Activated B cell treated with CpG ODN at 0.5 μM for 24 hours (primary cell): ENCODE data around the gene ADCY6. TPM values are rescaled to one million over a fixed set of nuclear protein-coding genes. Genes with fewer than 3 reads are reported as not detected.

ENCODE experiments used
- ATAC-seq: fragments of 200-7000 bp; cut with Tn5 transposase; one replicate; pipeline ENCODE4 v1.10.0; 2021; ENCODE audit warnings: low read depth, mild to moderate bottlenecking, moderate library complexity
- CTCF ChIA-PET: fragments of 350-600 bp; sonication (Branson Sonifier 250); formaldehyde crosslinking; loops from one replicate; lab custom pipeline; 2021; ENCODE audit warnings: antibody characterized with exemption; lab: Charles Lee
- POLR2A ChIA-PET: fragments of 350-600 bp; sonication (Branson Sonifier 250); formaldehyde crosslinking; loops from one replicate; lab custom pipeline; 2021; ENCODE audit warnings: antibody characterized with exemption; lab: Charles Lee
- DNase-seq: peaks from one replicate; pipeline ENCODE4 v3.0.0; 2022
- H3K27ac Mint-ChIP-seq: one replicate; pipeline ENCODE4 v1.8.0; 2020; ENCODE audit warnings: mixed read lengths
- H3K27me3 Mint-ChIP-seq: one replicate; pipeline ENCODE4 v1.8.0; 2021; ENCODE audit warnings: mixed read lengths
- H3K36me3 Mint-ChIP-seq: one replicate; pipeline ENCODE4 v1.8.0; 2021; ENCODE audit warnings: low read depth, mixed read lengths
- H3K4me1 Mint-ChIP-seq: one replicate; pipeline ENCODE4 v1.8.0; 2021; ENCODE audit warnings: mixed read lengths
- H3K4me3 Mint-ChIP-seq: one replicate; pipeline ENCODE4 v1.8.0; 2020; ENCODE audit warnings: mild to moderate bottlenecking, mixed read lengths
- H3K9me3 Mint-ChIP-seq: one replicate; pipeline ENCODE4 v1.8.0; 2020; ENCODE audit warnings: mixed read lengths
- CTCF ChIP-seq: fragments of 200-600 bp; IDR thresholded peaks from one replicate; pipeline ENCODE4 v1.8.0; 2022; ENCODE audit warnings: antibody characterized with exemption, mild to moderate bottlenecking
- intact Hi-C: fragments of 100-400 bp; cut with micrococcal nuclease; formaldehyde crosslinking; loops from one replicate; pipeline ENCODE4 v1.15.1; 2024
- total RNA-seq: library from RNA; stranded (reverse); gene quantifications from 2 replicates; pipeline ENCODE4 v1.2.3, GENCODE V29; 2022

ADCY6 gene
- total RNA-seq, 1 donor from 2014 or later: 0.60 TPM

DNA sequence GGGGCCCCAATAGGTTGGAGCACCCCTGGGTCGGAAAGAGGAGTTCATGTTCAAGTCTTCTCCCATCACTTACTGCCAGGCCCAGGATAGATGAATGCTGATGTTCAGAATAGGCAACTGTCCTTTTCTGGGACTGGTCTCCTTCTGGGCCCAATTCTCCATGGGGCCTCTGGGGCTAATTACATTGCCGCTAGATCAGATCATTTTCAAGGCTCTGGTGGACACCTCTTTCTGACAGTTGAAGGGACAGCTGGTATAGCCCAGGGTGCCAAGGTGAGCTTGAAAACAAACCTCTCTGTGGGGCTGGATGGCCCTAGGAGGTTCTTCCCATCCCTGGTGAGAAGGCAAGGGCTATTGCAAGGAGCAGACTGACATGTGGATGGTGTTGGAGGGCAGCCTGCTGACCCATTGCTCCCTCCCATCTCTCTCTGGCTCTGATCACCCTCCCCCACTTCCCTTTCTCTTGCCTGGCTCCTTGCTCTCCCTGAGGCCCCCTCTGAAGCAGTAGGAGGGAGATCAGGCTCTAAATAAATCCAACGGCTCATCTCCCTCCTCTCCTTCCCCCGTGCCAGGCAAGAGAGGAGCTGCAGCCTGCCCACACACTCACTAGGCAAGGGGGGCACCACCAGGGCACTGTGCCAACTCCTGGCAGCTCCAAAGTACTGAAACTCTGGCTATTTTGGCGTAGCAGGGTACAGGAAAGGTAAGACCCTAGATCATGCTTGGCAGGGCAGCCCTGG is 31.3 kb upstream of the ADCY6 start:
- DNase-seq (no peak), ATAC-seq (no peak)
- Mint-ChIP-seq H3K27ac (no peak overlapping the region), H3K36me3 (peaks cover 2% of the 10 kb centered on the region), H3K4me1 (peaks cover 27% of the 10 kb centered on the region), H3K9me3 (no peaks in the 10 kb centered on the region), H3K27me3 (peaks cover 13% of the 10 kb centered on the region), H3K4me3 (peak overlapping the region; percentile 28)
- ChIA-PET POLR2A (interaction anchor here (0.7 kb wide), 1 partner anchor 32 kb away, joined by 3 read pairs; the partner anchor contains the start of gene DDX23), CTCF (interaction anchor here (0.8 kb wide), 1 partner anchor 33 kb away, joined by 4 read pairs; no protein-coding TSS in a partner anchor)
- intact Hi-C loops: no loop called here
- TF ChIP-seq CTCF: no peak

DNA sequence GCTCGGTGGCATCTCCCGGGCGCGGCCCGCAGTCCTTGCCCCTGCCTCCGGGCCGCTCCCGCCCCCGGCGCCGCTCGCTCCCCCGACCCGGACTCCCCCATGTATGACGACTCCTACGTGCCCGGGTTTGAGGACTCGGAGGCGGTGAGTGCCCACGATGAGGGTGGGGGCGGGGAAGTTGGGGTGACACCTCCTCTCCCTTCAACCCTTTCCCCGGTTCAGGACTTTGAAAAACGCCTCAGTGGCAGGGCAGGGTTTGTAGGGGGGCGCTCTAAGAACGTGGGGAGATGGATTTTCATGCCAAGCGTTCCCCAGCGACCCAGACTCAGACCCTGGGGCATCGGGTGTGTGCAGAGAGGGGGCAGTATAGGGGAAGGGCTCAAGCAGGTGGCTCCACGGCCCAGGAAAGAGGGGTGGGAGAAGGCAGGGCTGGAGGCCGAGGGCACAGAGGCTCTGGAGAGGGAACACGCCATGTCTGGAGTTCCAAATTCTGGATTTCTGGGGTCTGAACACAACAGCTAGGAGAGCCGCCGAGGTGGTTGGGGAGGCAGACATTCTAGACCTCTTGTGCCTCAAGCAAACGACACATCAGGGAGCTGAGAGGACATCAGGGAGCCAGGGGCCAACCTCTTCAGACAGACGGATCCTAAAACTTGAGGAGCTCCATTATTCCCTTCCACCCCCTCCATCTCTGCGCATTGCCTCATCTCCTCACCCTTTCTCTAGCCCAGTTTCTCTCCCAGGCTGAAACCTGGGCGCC is 30.1 kb upstream of the ADCY6 start:
- Mint-ChIP-seq H3K27me3 (peaks cover 13% of the 10 kb centered on the region), H3K27ac (no peak overlapping the region), H3K4me1 (peaks cover 33% of the 10 kb centered on the region), H3K4me3 (peak overlapping the region; percentile 87), H3K9me3 (no peaks in the 10 kb centered on the region), H3K36me3 (peaks cover 3% of the 10 kb centered on the region)
- POLR2A ChIA-PET: interaction anchor here (0.6 to 1.2 kb wide), 2 partner anchors 33 to 74 kb away, joined by 3 to 4 read pairs; partner anchors contain the start of gene DDX23
- peak; percentile 25 for DNase-seq
- CTCF ChIA-PET: no interaction called here
- no peak for TF ChIP-seq CTCF
- ATAC-seq: peak; percentile 6
- intact Hi-C loops: loop anchor here (1.0 kb wide), 1 partner anchor 33 kb away; the partner anchor contains the start of gene DDX23

DNA sequence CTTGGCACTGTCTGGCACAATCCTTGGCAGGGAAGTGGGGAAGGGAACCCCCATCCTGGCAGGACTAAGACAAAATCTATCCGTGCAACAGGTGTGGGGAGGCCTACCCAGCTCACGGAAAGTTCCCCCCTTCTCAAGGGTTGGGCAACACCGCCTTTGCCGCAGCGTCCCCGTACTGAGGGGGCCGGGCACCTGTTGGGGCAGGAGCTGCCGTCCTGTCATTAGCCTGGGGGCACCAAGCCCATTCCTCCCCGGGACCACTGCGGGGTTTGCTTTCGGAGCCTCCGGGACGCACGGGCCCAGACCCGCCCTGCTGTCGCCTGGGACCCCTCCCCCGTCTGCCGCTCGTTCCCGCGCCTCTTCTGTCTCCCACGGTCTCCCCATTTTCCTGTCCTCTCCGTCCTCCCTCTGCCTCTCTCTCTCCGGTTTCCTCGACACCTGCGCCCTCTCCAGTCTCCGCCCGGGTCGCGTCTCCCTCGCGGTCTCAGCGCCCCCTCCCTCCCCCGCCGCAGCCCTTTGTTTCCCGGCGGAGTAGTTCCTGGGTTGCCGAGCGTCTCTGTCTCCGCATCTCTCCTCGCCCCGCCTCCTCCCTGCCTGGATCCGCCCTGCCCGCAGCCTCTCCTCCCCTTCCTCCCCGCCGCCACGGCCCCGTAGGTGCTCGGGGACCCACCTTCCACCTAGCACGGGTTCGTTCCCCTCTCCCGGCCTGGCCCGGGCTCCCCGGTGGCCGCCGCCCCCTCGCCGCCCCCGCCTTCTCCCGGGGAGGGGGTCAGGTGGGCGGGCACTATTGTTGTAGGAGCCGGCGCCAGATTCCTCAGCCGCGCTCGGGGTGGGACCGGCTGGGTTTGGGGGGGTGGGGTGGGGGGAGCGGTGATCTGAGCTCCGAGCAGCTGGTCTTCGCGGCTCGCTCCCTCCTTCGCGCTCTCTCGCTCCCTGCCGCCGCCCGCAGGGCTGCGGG is 29.3 kb upstream of the ADCY6 start, which contains the start of gene CACNB3:
TSS of gene CACNB3 (plus strand) at position 624 of the 958 bp plus-strand sequence. CDS start 434 bp downstream, outside the sequence.
- CTCF ChIA-PET: no interaction called here
- Mint-ChIP-seq H3K36me3 (peaks cover 3% of the 10 kb centered on the region), H3K27me3 (peaks cover 13% of the 10 kb centered on the region), H3K4me1 (peaks cover 38% of the 10 kb centered on the region), H3K9me3 (no peaks in the 10 kb centered on the region), H3K27ac (no peak within 1 kb of the TSS), H3K4me3 (peak within 1 kb of the TSS; percentile 87)
- peak; percentile 56 for ATAC-seq
- POLR2A ChIA-PET: interaction anchor here (0.6 to 1.2 kb wide), 3 partner anchors 34 to 75 kb away, joined by 3 to 9 read pairs (median 4); partner anchors contain the start of gene DDX23
- no peak for TF ChIP-seq CTCF
- DNase-seq: peak; percentile 67
- intact Hi-C loops: loop anchor here (1.0 kb wide), 1 partner anchor 34 kb away; the partner anchor contains the start of gene DDX23

GRCh38 chr12:48816143-48816854 is 27.4 kb upstream of the ADCY6 start:
- DNase-seq: no peak
- Mint-ChIP-seq H3K27me3 (peaks cover 13% of the 10 kb centered on the region), H3K27ac (no peak overlapping the region), H3K9me3 (no peaks in the 10 kb centered on the region), H3K4me1 (peaks cover 38% of the 10 kb centered on the region), H3K4me3 (peak overlapping the region; percentile 92), H3K36me3 (peaks cover 3% of the 10 kb centered on the region)
- ATAC-seq: no peak
- intact Hi-C loops: no loop called here
- no peak for TF ChIP-seq CTCF
- ChIA-PET CTCF (interaction anchor here (0.9 to 1.4 kb wide), 3 partner anchors 11 to 172 kb away, joined by 3 to 5 read pairs (median 3); partner anchors contain the start of gene DDX23), POLR2A (no interaction called here)
